GM23338 (cell line): ENCODE results near the gene PCDH12. TPM values are rescaled to one million over a fixed set of nuclear protein-coding genes. Genes with fewer than 3 reads are reported as not detected.

Source experiments
- ATAC-seq: fragments of 200-7000 bp; cut with Tn5 transposase; 3 replicates; pipeline ENCODE4 v1.9.1; 2020
- DNase-seq: peaks from one replicate; pipeline ENCODE4 v3.0.0-alpha.2; 2015; ENCODE audit warnings: low spot score
- H2AFZ ChIP-seq: fragments of 200-600 bp; sonication (generic); 2 replicates; pipeline ENCODE4 v1.8.0; 2016; ENCODE audit warnings: antibody characterized with exemption, mild to moderate bottlenecking, moderate library complexity
- H3F3A ChIP-seq: fragments of 200-600 bp; sonication (generic); replicated peaks from 2 replicates; pipeline ENCODE4 v1.8.0; 2017; ENCODE audit warnings: antibody characterized with exemption, mixed run types, low read depth
- H3K27ac ChIP-seq: fragments of 200-600 bp; sonication (generic); 2 replicates; pipeline ENCODE4 v1.6.1; 2016; ENCODE audit warnings: low read depth
- H3K27me3 ChIP-seq: fragments of 200-600 bp; sonication (generic); 2 replicates; pipeline ENCODE4 v1.8.0; 2016; ENCODE audit warnings: mild to moderate bottlenecking, mixed run types, moderate library complexity; ENCODE audit not compliant: insufficient read depth
- H3K36me3 ChIP-seq: fragments of 200-600 bp; sonication (generic); 2 replicates; pipeline ENCODE4 v1.8.0; 2016; ENCODE audit warnings: mild to moderate bottlenecking; ENCODE audit not compliant: insufficient read depth
- H3K4me1 ChIP-seq: fragments of 200-600 bp; sonication (generic); 2 replicates; pipeline ENCODE4 v1.8.0; 2016; ENCODE audit warnings: mild to moderate bottlenecking, moderate library complexity; ENCODE audit not compliant: insufficient read depth
- H3K4me2 ChIP-seq: fragments of 200-600 bp; sonication (generic); 2 replicates; pipeline ENCODE4 v1.7.1; 2017; ENCODE audit warnings: mixed run types
- H3K4me3 ChIP-seq: fragments of 200-600 bp; sonication (generic); 2 replicates; pipeline ENCODE4 v1.6.1; 2016; ENCODE audit warnings: mixed run types
- H3K79me2 ChIP-seq: fragments of 200-600 bp; sonication (generic); replicated peaks from 2 replicates; pipeline ENCODE4 v1.8.0; 2017; ENCODE audit warnings: mild to moderate bottlenecking; ENCODE audit not compliant: insufficient read depth
- H3K9me2 ChIP-seq: fragments of 200-600 bp; sonication (generic); 2 replicates; pipeline ENCODE4 v1.8.0; 2017; ENCODE audit not compliant: insufficient read depth
- H4K20me1 ChIP-seq: fragments of 200-600 bp; sonication (generic); replicated peaks from 2 replicates; pipeline ENCODE4 v1.8.0; 2017; ENCODE audit warnings: mild to moderate bottlenecking; ENCODE audit not compliant: insufficient read depth
- H3K27ac Mint-ChIP-seq: 2 replicates; pipeline ENCODE4 v1.8.0; 2020; ENCODE audit warnings: inconsistent platforms, mild to moderate bottlenecking, moderate library complexity, mixed read lengths
- H3K27me3 Mint-ChIP-seq: 3 replicates; pipeline ENCODE4 v1.8.0; 2022; ENCODE audit warnings: low read depth, mild to moderate bottlenecking, moderate library complexity, mixed read lengths, inconsistent platforms; ENCODE audit not compliant: insufficient read depth, poor library complexity
- H3K36me3 Mint-ChIP-seq: 3 replicates; pipeline ENCODE4 v1.8.0; 2021; ENCODE audit warnings: low read depth, mild to moderate bottlenecking, inconsistent platforms, moderate library complexity, mixed read lengths
- H3K4me1 Mint-ChIP-seq: 3 replicates; pipeline ENCODE4 v1.8.0; 2020; ENCODE audit warnings: mild to moderate bottlenecking, inconsistent platforms, mixed read lengths
- H3K4me3 Mint-ChIP-seq: 3 replicates; pipeline ENCODE4 v1.8.0; 2021; ENCODE audit warnings: moderate library complexity, mild to moderate bottlenecking, inconsistent platforms, mixed read lengths
- H3K9me3 Mint-ChIP-seq: 3 replicates; pipeline ENCODE4 v1.8.0; 2020; ENCODE audit warnings: moderate library complexity, mild to moderate bottlenecking, inconsistent platforms, mixed read lengths
- CREB1 ChIP-seq: fragments of 250-450 bp; sonication (Bioruptor Pico); IDR thresholded peaks from 2 replicates; pipeline ENCODE4 v1.5.0; 2020; ENCODE audit warnings: low read depth, mild to moderate bottlenecking, moderate library complexity
- CTCF ChIP-seq, 2 experiments: fragments of 200-600 bp in 1 of 2; sonication (generic) in 1 of 2; conservative IDR thresholded peaks; 2 replicates each; pipeline versions ENCODE4 v1.5.1 to v1.6.1; 2016 to 2017; ENCODE audit warnings: antibody characterized with exemption in 2 of 2, low read depth in 2 of 2, mild to moderate bottlenecking in 2 of 2, moderate library complexity in 1 of 2
- EZH2 ChIP-seq: fragments of 200-600 bp; sonication (generic); IDR thresholded peaks from one replicate; pipeline ENCODE4 v1.8.0; 2017; ENCODE audit warnings: antibody characterized with exemption, mild to moderate bottlenecking, low read depth; ENCODE audit not compliant: unreplicated experiment
- EZH2phosphoT487 ChIP-seq: fragments of 200-600 bp; sonication (generic); IDR thresholded peaks from one replicate; pipeline ENCODE4 v1.8.1; 2018; ENCODE audit warnings: antibody characterized with exemption; ENCODE audit not compliant: unreplicated experiment
- JUNB ChIP-seq: IDR thresholded peaks from one replicate; pipeline ENCODE4 v1.6.1; 2016; ENCODE audit warnings: antibody characterized with exemption; ENCODE audit not compliant: unreplicated experiment
- NANOG ChIP-seq: IDR thresholded peaks from 2 replicates; pipeline ENCODE4 v1.6.1; 2016; ENCODE audit warnings: antibody characterized with exemption, borderline replicate concordance
- POLR2AphosphoS5 ChIP-seq: IDR thresholded peaks from 2 replicates; pipeline ENCODE4 v1.6.1; 2016; ENCODE audit warnings: antibody characterized with exemption, low read depth
- STAT1 ChIP-seq: IDR thresholded peaks from one replicate; pipeline ENCODE4 v1.6.1; 2016; ENCODE audit warnings: antibody characterized with exemption; ENCODE audit not compliant: unreplicated experiment
- ZNF114 ChIP-seq: fragments of 250-450 bp; sonication (Bioruptor Pico); IDR thresholded peaks from 2 replicates; pipeline ENCODE4 v1.5.0; 2020; ENCODE audit warnings: mild to moderate bottlenecking, moderate library complexity
- ZNF331 ChIP-seq: fragments of 250-450 bp; sonication (Bioruptor Pico); IDR thresholded peaks from 2 replicates; pipeline ENCODE4 v1.5.0; 2020; ENCODE audit warnings: low read depth, mild to moderate bottlenecking, moderate library complexity
- ZNF462 ChIP-seq: fragments of 250-450 bp; sonication (Bioruptor Pico); IDR thresholded peaks from 2 replicates; pipeline ENCODE4 v1.5.0; 2020; ENCODE audit warnings: mild to moderate bottlenecking, moderate library complexity
- polyA plus RNA-seq: library from polyadenylated mRNA; unstranded; fragments of >200 nt; fragmentation: Nextera tagmentation; extraction: Ambion mirVana; gene quantifications from 2 replicates; pipeline ENCODE4 v1.2.1, GENCODE V29; 2016
- total RNA-seq: library from RNA; depleted of rRNA; stranded (reverse); fragments of >200 nt; shearing (Covaris generic); gene quantifications from 2 replicates; pipeline ENCODE4 v1.2.3, GENCODE V29; 2014
- TF ChIP-seq, protein P1 (sequence below): IDR thresholded peaks from 2 replicates; pipeline ENCODE4 v1.6.1; 2016; ENCODE audit warnings: antibody characterized with exemption
- TF ChIP-seq, protein P2 (sequence below): IDR thresholded peaks from one replicate; pipeline ENCODE4 v1.6.1; 2018; ENCODE audit warnings: antibody characterized with exemption; ENCODE audit not compliant: unreplicated experiment

The PCDH12 gene
- total and polyA plus RNA-seq, 2 experiments from 2014 or later = 0.14 to 0.29 TPM

- Histone ChIP-seq H3K27me3 (no peaks in the 10 kb centered on the region), H3K4me1 (peaks cover 12% of the 10 kb centered on the region; the same call in 1 of the 2 replicates), H3K4me2 (no peak overlapping the region), H3K9me2 (0 out of 2 replicates have a peak, but pooled peaks cover 3% of the 10 kb centered on the region), H2AFZ (no peak overlapping the region), H3F3A (peaks cover 10% of the 10 kb centered on the region), H3K79me2 (peaks cover 15% of the 10 kb centered on the region), H3K4me3 (no peak overlapping the region), H3K36me3 (peaks cover 39% of the 10 kb centered on the region), H3K27ac (no peak overlapping the region), H4K20me1 (peaks cover 3% of the 10 kb centered on the region; the same call in 1 of the 2 replicates)
- H3K4me1 Mint-ChIP-seq = peaks cover 11% of the 10 kb centered on the region
- no peaks in the 10 kb centered on the region; the same call in 2 of the 3 replicates for H3K9me3 Mint-ChIP-seq
- no peak for ATAC-seq
- TF ChIP-seq, protein P1, sequence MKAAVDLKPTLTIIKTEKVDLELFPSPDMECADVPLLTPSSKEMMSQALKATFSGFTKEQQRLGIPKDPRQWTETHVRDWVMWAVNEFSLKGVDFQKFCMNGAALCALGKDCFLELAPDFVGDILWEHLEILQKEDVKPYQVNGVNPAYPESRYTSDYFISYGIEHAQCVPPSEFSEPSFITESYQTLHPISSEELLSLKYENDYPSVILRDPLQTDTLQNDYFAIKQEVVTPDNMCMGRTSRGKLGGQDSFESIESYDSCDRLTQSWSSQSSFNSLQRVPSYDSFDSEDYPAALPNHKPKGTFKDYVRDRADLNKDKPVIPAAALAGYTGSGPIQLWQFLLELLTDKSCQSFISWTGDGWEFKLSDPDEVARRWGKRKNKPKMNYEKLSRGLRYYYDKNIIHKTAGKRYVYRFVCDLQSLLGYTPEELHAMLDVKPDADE = no peak
- no peak for TF ChIP-seq ZNF462 (CRISPR knock-in tag)
- TF ChIP-seq JUNB = no peak
- TF ChIP-seq CREB1 = no peak
- no peak for TF ChIP-seq ZNF331 (CRISPR knock-in tag)
- TF ChIP-seq POLR2AphosphoS5 = no peak
- TF ChIP-seq EZH2phosphoT487 = no peak
- no peak for TF ChIP-seq ZNF114 (CRISPR knock-in tag)
- no peak for TF ChIP-seq EZH2
- TF ChIP-seq STAT1 = no peak
- no peak for TF ChIP-seq NANOG
- TF ChIP-seq CTCF (conservative IDR thresholded peaks at IDR 0.05; ENCODE audit: low read depth in 2 of 2) = no peak
- TF ChIP-seq, protein P2, sequence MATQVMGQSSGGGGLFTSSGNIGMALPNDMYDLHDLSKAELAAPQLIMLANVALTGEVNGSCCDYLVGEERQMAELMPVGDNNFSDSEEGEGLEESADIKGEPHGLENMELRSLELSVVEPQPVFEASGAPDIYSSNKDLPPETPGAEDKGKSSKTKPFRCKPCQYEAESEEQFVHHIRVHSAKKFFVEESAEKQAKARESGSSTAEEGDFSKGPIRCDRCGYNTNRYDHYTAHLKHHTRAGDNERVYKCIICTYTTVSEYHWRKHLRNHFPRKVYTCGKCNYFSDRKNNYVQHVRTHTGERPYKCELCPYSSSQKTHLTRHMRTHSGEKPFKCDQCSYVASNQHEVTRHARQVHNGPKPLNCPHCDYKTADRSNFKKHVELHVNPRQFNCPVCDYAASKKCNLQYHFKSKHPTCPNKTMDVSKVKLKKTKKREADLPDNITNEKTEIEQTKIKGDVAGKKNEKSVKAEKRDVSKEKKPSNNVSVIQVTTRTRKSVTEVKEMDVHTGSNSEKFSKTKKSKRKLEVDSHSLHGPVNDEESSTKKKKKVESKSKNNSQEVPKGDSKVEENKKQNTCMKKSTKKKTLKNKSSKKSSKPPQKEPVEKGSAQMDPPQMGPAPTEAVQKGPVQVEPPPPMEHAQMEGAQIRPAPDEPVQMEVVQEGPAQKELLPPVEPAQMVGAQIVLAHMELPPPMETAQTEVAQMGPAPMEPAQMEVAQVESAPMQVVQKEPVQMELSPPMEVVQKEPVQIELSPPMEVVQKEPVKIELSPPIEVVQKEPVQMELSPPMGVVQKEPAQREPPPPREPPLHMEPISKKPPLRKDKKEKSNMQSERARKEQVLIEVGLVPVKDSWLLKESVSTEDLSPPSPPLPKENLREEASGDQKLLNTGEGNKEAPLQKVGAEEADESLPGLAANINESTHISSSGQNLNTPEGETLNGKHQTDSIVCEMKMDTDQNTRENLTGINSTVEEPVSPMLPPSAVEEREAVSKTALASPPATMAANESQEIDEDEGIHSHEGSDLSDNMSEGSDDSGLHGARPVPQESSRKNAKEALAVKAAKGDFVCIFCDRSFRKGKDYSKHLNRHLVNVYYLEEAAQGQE = no peak
- H3K27me3 Mint-ChIP-seq = peaks cover 12% of the 10 kb centered on the region
- H3K36me3 Mint-ChIP-seq = peaks cover 68% of the 10 kb centered on the region
- no peak overlapping the region for H3K27ac Mint-ChIP-seq
- DNase-seq = no peak
- H3K4me3 Mint-ChIP-seq = no peak overlapping the region
Measured at GRCh38 chr5:141926434-141926833, 31.6 kb downstream of the PCDH12 start.
